ENCODE measurements around the gene RPRD2. TPM values are rescaled to one million over a fixed set of nuclear protein-coding genes. Genes with fewer than 3 reads are reported as not detected.
A peak's percentile ranks its signal among the peaks of the same experiment; 100 is the strongest.

Gene RPRD2
- total RNA-seq, 3 donors from 2014 or later (not counting 1 experiment from before 2014, with no cell fraction given): 30.3 to 38.8 (median 34.0) TPM

GRCh38 chr1:150484431-150484830 lies 120.5 kb downstream of the RPRD2 start:
- peaks cover 6% of the 10 kb centered on the region for H3K36me3 ChIP-seq (ENCODE audit: control insufficient read depth, insufficient read depth, low read length)
- intact Hi-C loops (cut with micrococcal nuclease): no loop called here
- H3K9me3 ChIP-seq (ENCODE audit: control insufficient read depth, insufficient read depth, low read length): no peaks in the 10 kb centered on the region
- peaks cover 10% of the 10 kb centered on the region for H3K4me1 ChIP-seq (ENCODE audit: control insufficient read depth, insufficient read depth, low read length)
- Mint-ChIP-seq H3K27ac (no peak overlapping the region), H3K4me3 (no peak overlapping the region), H3K27me3 (ENCODE audit: low read depth in 2 of 2) (no peaks in the 10 kb centered on the region), H3K36me3 (peaks cover 7% of the 10 kb centered on the region), H3K9me3 (no peaks in the 10 kb centered on the region), H3K4me1 (peaks cover 24 to 26% of the 10 kb centered on the region in 2 donors)
- no peak for TF ChIP-seq CTCF (IDR thresholded peaks at IDR 0.05)
- H3K27ac ChIP-seq (ENCODE audit: low read length): no peak overlapping the region
- no peak for DNase-seq
- WGBS (ENCODE audit: insufficient coverage): 96% methylated on average over 4 of the region's 5 CpGs
- ATAC-seq: no peak
- H3K4me3 ChIP-seq (ENCODE audit: low read length): no peak overlapping the region
- no peaks in the 10 kb centered on the region for H3K27me3 ChIP-seq (ENCODE audit: control insufficient read depth, insufficient read depth, low read length)

GRCh38 chr1:150484861-150485260 lies 120.9 kb downstream of the RPRD2 start:
- Histone ChIP-seq H3K4me3 (ENCODE audit: low read length) (no peak overlapping the region), H3K9me3 (ENCODE audit: control insufficient read depth, insufficient read depth, low read length) (no peaks in the 10 kb centered on the region), H3K27ac (ENCODE audit: low read length) (no peak overlapping the region), H3K27me3 (ENCODE audit: control insufficient read depth, insufficient read depth, low read length) (no peaks in the 10 kb centered on the region), H3K4me1 (ENCODE audit: control insufficient read depth, insufficient read depth, low read length) (peaks cover 10% of the 10 kb centered on the region), H3K36me3 (ENCODE audit: control insufficient read depth, insufficient read depth, low read length) (peaks cover 7% of the 10 kb centered on the region)
- H3K36me3 Mint-ChIP-seq: peaks cover 8% of the 10 kb centered on the region
- H3K9me3 Mint-ChIP-seq: no peaks in the 10 kb centered on the region
- no peak overlapping the region for H3K27ac Mint-ChIP-seq
- ATAC-seq: no peak
- DNase-seq: no peak
- H3K4me1 Mint-ChIP-seq: peaks cover 24 to 26% of the 10 kb centered on the region in 2 donors
- no peak for TF ChIP-seq CTCF (IDR thresholded peaks at IDR 0.05)
- peak overlapping the region; percentile 60 for H3K4me3 Mint-ChIP-seq
- H3K27me3 Mint-ChIP-seq (ENCODE audit: low read depth in 2 of 2): no peaks in the 10 kb centered on the region
- WGBS (ENCODE audit: insufficient coverage): 69% methylated on average over 2 of the region's 2 CpGs
- intact Hi-C loops (cut with micrococcal nuclease): no loop called here

- peak; percentile 99 to 100 (median 100) for ATAC-seq
- peaks cover 16% of the 10 kb centered on the region for H3K36me3 ChIP-seq (ENCODE audit: control insufficient read depth, insufficient read depth, low read length)
- WGBS (ENCODE audit: insufficient coverage): 0% methylated on average over 28 of the region's 30 CpGs
- H3K4me1 Mint-ChIP-seq: peaks cover 24 to 26% of the 10 kb centered on the region in 2 donors
- TF ChIP-seq CTCF (IDR thresholded peaks at IDR 0.05): no peak
- DNase-seq: peak; percentile 91 to 95
- intact Hi-C loops (cut with micrococcal nuclease): no loop called here
- peak within 1 kb of the TSS; percentile 94 for H3K4me3 ChIP-seq (ENCODE audit: low read length)
- H3K9me3 ChIP-seq (ENCODE audit: control insufficient read depth, insufficient read depth, low read length): no peaks in the 10 kb centered on the region
- H3K27ac Mint-ChIP-seq: peak within 1 kb of the TSS; percentile 97
- H3K36me3 Mint-ChIP-seq: peaks cover 16% of the 10 kb centered on the region
- no peaks in the 10 kb centered on the region for H3K9me3 Mint-ChIP-seq
- H3K27ac ChIP-seq (ENCODE audit: low read length): peak within 1 kb of the TSS; percentile 89
- H3K4me3 Mint-ChIP-seq: peak within 1 kb of the TSS; percentile 96
- H3K27me3 ChIP-seq (ENCODE audit: control insufficient read depth, insufficient read depth, low read length): no peaks in the 10 kb centered on the region
- H3K4me1 ChIP-seq (ENCODE audit: control insufficient read depth, insufficient read depth, low read length): peaks cover 10% of the 10 kb centered on the region
- no peaks in the 10 kb centered on the region for H3K27me3 Mint-ChIP-seq (ENCODE audit: low read depth in 2 of 2)
These were observed 123.2 kb downstream of the RPRD2 start, which contains the start of gene TARS2 for GRCh38 chr1:150486966-150487762. Gene TARS2 (plus strand): TSS chr1:150487419. CDS start chr1:150487451, 32 bp downstream.

All from natural killer cell (primary cell).